Parathyroid adenoma (tissue), 2 donors: Measurements from ENCODE around the gene HOXC11.

Experiments used
- H2AFZ ChIP-seq: fragments of 300-600 bp; sonication (generic); one replicate; pipeline ENCODE4 v1.7.0; 2017; ENCODE audit warnings: antibody characterized with exemption, mild to moderate bottlenecking
- H3K27ac ChIP-seq: fragments of 300-600 bp; sonication (generic); one replicate; pipeline ENCODE4 v1.7.0; 2017
- H3K27me3 ChIP-seq: fragments of 300-600 bp; sonication (generic); one replicate; pipeline ENCODE4 v1.7.0; 2017; ENCODE audit warnings: low read length; ENCODE audit not compliant: control insufficient read depth, insufficient read depth
- H3K36me3 ChIP-seq: fragments of 300-600 bp; sonication (generic); one replicate; pipeline ENCODE4 v1.7.0; 2017; ENCODE audit warnings: low read length; ENCODE audit not compliant: control insufficient read depth, insufficient read depth
- H3K4me1 ChIP-seq: fragments of 300-600 bp; sonication (generic); one replicate; pipeline ENCODE4 v1.7.0; 2017; ENCODE audit warnings: control low read depth
- H3K4me2 ChIP-seq: fragments of 300-600 bp; sonication (generic); one replicate; pipeline ENCODE4 v1.7.0; 2017; ENCODE audit warnings: low read length
- H3K4me3 ChIP-seq: fragments of 300-600 bp; sonication (generic); one replicate; pipeline ENCODE4 v1.7.0; 2017; ENCODE audit warnings: low read depth, low read length
- H3K79me2 ChIP-seq: fragments of 300-600 bp; sonication (generic); one replicate; pipeline ENCODE4 v1.7.0; 2017; ENCODE audit warnings: control low read depth
- H3K9ac ChIP-seq: fragments of 300-600 bp; sonication (generic); one replicate; pipeline ENCODE4 v1.7.0; 2017; ENCODE audit warnings: mild to moderate bottlenecking
- H3K9me3 ChIP-seq: fragments of 300-600 bp; sonication (generic); one replicate; pipeline ENCODE4 v1.7.0; 2017; ENCODE audit warnings: low read length; ENCODE audit not compliant: control insufficient read depth
- TF ChIP-seq, protein P1 (sequence below): fragments of 300-600 bp; sonication (generic); IDR thresholded peaks from one replicate; pipeline ENCODE4 v1.7.0; 2017; ENCODE audit warnings: antibody characterized with exemption, mild to moderate bottlenecking
- donor health status: primary hyperparathyroidism.

HOXC11 gene

DNA sequence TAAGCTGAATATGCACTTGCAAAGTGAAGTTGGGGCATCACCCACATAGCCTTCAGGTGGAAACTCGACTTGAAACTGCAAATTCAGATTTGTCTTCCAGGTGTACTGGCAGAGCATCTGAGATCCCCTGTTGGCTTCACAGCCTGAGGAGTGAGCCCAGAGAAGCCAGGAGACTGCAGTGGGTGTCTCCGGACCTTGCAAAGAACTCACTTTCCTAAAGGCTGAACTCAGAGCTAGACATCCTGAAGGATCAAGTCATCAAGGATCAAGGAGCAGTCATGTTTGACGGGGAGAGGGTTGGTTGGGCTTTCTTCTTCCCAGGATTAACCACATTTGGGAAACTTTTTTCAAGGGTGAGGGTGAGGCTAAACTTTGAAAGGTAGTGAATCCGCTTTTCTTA lies 43.4 kb upstream of the HOXC11 start:
- H3K27me3 ChIP-seq = peaks cover 15% of the 10 kb centered on the region
- no peaks in the 10 kb centered on the region for H3K9me3 ChIP-seq
- no peaks in the 10 kb centered on the region for H3K4me1 ChIP-seq
- TF ChIP-seq, protein P1, sequence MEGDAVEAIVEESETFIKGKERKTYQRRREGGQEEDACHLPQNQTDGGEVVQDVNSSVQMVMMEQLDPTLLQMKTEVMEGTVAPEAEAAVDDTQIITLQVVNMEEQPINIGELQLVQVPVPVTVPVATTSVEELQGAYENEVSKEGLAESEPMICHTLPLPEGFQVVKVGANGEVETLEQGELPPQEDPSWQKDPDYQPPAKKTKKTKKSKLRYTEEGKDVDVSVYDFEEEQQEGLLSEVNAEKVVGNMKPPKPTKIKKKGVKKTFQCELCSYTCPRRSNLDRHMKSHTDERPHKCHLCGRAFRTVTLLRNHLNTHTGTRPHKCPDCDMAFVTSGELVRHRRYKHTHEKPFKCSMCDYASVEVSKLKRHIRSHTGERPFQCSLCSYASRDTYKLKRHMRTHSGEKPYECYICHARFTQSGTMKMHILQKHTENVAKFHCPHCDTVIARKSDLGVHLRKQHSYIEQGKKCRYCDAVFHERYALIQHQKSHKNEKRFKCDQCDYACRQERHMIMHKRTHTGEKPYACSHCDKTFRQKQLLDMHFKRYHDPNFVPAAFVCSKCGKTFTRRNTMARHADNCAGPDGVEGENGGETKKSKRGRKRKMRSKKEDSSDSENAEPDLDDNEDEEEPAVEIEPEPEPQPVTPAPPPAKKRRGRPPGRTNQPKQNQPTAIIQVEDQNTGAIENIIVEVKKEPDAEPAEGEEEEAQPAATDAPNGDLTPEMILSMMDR = no peak
- H3K36me3 ChIP-seq = no peaks in the 10 kb centered on the region
- no peak overlapping the region for H3K9ac ChIP-seq
- no peak overlapping the region for H3K4me3 ChIP-seq
- H3K27ac ChIP-seq = no peak overlapping the region
- H2AFZ ChIP-seq = no peak overlapping the region
- no peak overlapping the region for H3K4me2 ChIP-seq
- H3K79me2 ChIP-seq = no peaks in the 10 kb centered on the region

DNA sequence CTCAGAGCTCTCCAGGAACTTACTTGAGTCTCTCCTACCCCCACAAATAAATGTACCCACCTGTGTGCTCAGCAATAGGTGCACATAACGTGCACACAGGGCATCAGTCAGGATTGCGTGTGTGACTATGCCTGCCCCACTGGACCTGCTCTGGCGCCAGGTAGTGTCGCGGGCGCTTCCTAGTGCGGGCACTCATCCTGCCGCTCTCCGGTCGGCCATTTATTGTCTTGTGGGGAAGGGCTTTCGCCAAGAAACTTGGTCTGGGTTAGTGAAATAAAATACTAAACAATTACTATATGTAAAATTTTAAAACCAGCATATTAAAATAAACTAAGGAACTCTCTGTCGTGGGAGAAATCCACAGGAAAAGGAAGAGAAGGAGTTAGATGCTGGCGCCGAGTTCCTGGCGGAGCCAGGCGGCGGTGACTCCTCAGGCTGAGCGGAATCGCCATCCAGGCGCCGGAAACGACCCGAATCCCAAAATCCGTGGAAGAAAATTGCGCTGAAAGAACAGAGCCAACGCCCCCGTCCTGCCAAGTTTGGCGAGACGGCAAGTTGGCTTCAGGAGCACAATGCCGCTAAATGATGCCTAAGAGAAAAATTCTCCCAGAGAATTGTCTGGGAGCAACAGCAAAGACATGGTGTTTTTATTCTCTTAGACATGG lies 42.2 kb upstream of the HOXC11 start:
- H3K4me2 ChIP-seq = no peak overlapping the region
- H3K9me3 ChIP-seq = no peaks in the 10 kb centered on the region
- H3K27ac ChIP-seq = no peak overlapping the region
- TF ChIP-seq, protein P1 = no peak
- no peak overlapping the region for H3K4me3 ChIP-seq
- no peak overlapping the region for H2AFZ ChIP-seq
- no peaks in the 10 kb centered on the region for H3K36me3 ChIP-seq
- no peaks in the 10 kb centered on the region for H3K79me2 ChIP-seq
- H3K27me3 ChIP-seq = peaks cover 22% of the 10 kb centered on the region
- no peaks in the 10 kb centered on the region for H3K4me1 ChIP-seq
- no peak overlapping the region for H3K9ac ChIP-seq

DNA sequence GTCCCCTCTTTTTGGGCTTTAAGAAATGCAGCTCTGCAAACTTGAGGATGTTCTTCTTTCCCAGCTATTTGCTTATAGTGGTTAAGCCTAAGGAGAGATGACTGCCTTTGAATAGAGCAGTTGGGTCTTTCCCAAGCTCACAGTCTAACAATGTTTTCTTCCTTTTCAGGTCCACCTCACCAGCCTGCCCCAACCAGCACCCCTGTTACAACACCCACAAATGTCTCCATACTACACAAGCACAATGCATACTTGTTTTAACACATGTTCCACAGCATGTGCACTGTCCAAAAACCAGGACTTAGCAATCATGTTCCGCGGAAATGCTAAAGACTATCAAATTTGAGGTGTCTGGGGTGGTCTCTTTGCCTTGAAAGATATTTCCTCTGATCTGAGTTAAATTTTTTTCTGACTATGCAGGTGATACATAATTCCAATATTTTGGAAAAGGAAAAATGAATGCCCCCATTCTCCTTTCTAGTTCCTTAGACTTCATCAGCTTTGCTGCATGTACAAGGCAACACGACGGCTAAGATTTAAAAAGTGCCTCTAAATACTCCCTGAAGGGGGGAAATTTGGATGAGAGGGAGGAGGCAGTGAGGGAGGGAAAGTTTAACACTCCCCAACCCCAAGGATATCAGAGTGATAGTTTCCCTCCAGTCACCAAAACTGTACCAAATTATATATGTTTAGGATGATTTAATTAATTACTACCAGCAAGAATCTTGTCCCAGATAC lies 40.9 kb upstream of the HOXC11 start:
- Histone ChIP-seq H3K4me2 (no peak overlapping the region), H2AFZ (no peak overlapping the region), H3K27ac (no peak overlapping the region), H3K9me3 (no peaks in the 10 kb centered on the region), H3K27me3 (peaks cover 22% of the 10 kb centered on the region), H3K9ac (no peak overlapping the region), H3K4me1 (no peaks in the 10 kb centered on the region), H3K79me2 (no peaks in the 10 kb centered on the region), H3K36me3 (no peaks in the 10 kb centered on the region), H3K4me3 (no peak overlapping the region)
- TF ChIP-seq, protein P1 = no peak

DNA sequence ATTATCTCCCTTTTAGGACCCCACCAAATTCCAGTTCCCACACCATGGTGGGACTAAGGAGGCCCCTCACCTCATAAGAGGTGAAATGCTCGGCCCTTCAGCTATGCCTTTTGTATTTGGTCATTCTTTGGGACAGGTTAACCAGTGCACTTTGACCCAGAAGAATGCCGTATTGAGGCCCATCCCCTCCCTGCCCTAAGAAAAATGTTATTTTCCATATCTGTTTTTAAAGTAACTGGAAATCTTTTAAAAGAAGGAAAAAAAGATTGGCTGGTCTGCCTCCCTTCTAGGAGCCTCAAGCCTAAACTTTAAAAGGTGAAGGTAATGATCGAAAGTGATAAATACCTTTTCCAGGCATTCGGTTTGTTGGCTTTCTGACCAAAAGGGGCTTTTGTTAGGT lies 40.0 kb upstream of the HOXC11 start:
- H3K36me3 ChIP-seq = no peaks in the 10 kb centered on the region
- H3K79me2 ChIP-seq = no peaks in the 10 kb centered on the region
- no peak overlapping the region for H3K4me2 ChIP-seq
- peaks cover 28% of the 10 kb centered on the region for H3K27me3 ChIP-seq
- no peak overlapping the region for H3K27ac ChIP-seq
- no peak overlapping the region for H3K4me3 ChIP-seq
- no peak overlapping the region for H3K9ac ChIP-seq
- no peaks in the 10 kb centered on the region for H3K4me1 ChIP-seq
- H2AFZ ChIP-seq = no peak overlapping the region
- TF ChIP-seq, protein P1 = no peak
- no peaks in the 10 kb centered on the region for H3K9me3 ChIP-seq
